HL-60 (cell line): ENCODE measurements around the gene GTPBP4.

Source experiments
- CTCF ChIP-seq: IDR thresholded peaks from one replicate; pipeline ENCODE4 v1.5.1; 2011; ENCODE audit warnings: low read length, control low read depth, inconsistent platforms; ENCODE audit not compliant: insufficient read depth
- GABPA ChIP-seq: IDR thresholded peaks from 2 replicates; pipeline ENCODE4 v1.6.1; 2012; ENCODE audit warnings: low read depth
- POLR2AphosphoS5 ChIP-seq: IDR thresholded peaks from 2 replicates; pipeline ENCODE4 v1.6.1; 2012; ENCODE audit warnings: low read depth

GRCh38 chr10:974785-975074 is 13.5 kb upstream of the GTPBP4 start:
- TF ChIP-seq CTCF (no peak), POLR2AphosphoS5 (no peak), GABPA (no peak)
